ENCODE data around the gene METTL6. TPM values are rescaled to one million over a fixed set of nuclear protein-coding genes. Genes with fewer than 3 reads are reported as not detected.

METTL6 gene
- total and polyA plus RNA-seq, 2 donors (not counting 1 experiment from before 2014, with no cell fraction given), result 25.7 to 37.3 TPM

- no peak overlapping the region for H3K4me3 ChIP-seq (replicated peaks in 1 of 4; ENCODE audit: control extremely low read depth in 1 of 4, insufficient read depth in 1 of 4, low read depth in 3 of 4, low read length in 4 of 4)
- no peak for DNase-seq (ENCODE audit: low read depth in 2 of 2)
- H3K9ac ChIP-seq (ENCODE audit: insufficient read depth, low read length), result no peak overlapping the region
- H3K36me3 ChIP-seq (ENCODE audit: control insufficient read depth, insufficient read depth, low read length), result no peaks in the 10 kb centered on the region
- no peak overlapping the region for H3K4me2 ChIP-seq (ENCODE audit: extremely low read depth, insufficient read depth, low read length)
- no peaks in the 10 kb centered on the region for H4K20me1 ChIP-seq (ENCODE audit: control insufficient read depth, extremely low read depth, insufficient read depth, low read length)
- TF ChIP-seq CTCF (conservative IDR thresholded peaks at IDR 0.05 in 1 of 2, IDR thresholded peaks at IDR 0.05 in 1 of 2; ENCODE audit: low read depth in 1 of 2, low read length in 2 of 2), result no peak
- no peak for TF ChIP-seq EZH2 (IDR thresholded peaks at IDR 0.05; ENCODE audit: low read length, missing control alignments)
- peaks cover 2% of the 10 kb centered on the region for H3K4me1 ChIP-seq (ENCODE audit: control insufficient read depth, extremely low read depth, insufficient read depth, low read length)
- H3K79me2 ChIP-seq (ENCODE audit: control insufficient read depth, insufficient read depth, low read length), result no peaks in the 10 kb centered on the region
- no peak overlapping the region for H3K27ac ChIP-seq (ENCODE audit: insufficient read depth, low read length)
- H3K9me3 ChIP-seq (ENCODE audit: control insufficient read depth, insufficient read depth, low read depth, low read length), result no peaks in the 10 kb centered on the region
- no peak overlapping the region for H2AFZ ChIP-seq (ENCODE audit: low read length)
- no peaks in the 10 kb centered on the region for H3K27me3 ChIP-seq (ENCODE audit: control insufficient read depth, insufficient read depth, low read length)
Observed at GRCh38 chr3:15382405-15382923, 44.9 kb downstream of the METTL6 start.

GRCh38 chr3:15380980-15381890, 46.1 kb downstream of the METTL6 start:
- no peak overlapping the region for H2AFZ ChIP-seq (ENCODE audit: low read length)
- no peaks in the 10 kb centered on the region for H3K27me3 ChIP-seq (ENCODE audit: control insufficient read depth, insufficient read depth, low read length)
- H3K4me2 ChIP-seq (ENCODE audit: extremely low read depth, insufficient read depth, low read length), result no peak overlapping the region
- H3K79me2 ChIP-seq (ENCODE audit: control insufficient read depth, insufficient read depth, low read length), result no peaks in the 10 kb centered on the region
- no peak overlapping the region for H3K9ac ChIP-seq (ENCODE audit: insufficient read depth, low read length)
- no peaks in the 10 kb centered on the region for H3K9me3 ChIP-seq (ENCODE audit: control insufficient read depth, insufficient read depth, low read depth, low read length)
- TF ChIP-seq EZH2 (IDR thresholded peaks at IDR 0.05; ENCODE audit: low read length, missing control alignments), result no peak
- TF ChIP-seq CTCF (conservative IDR thresholded peaks at IDR 0.05 in 1 of 2, IDR thresholded peaks at IDR 0.05 in 1 of 2; ENCODE audit: low read depth in 1 of 2, low read length in 2 of 2), result no peak
- H3K4me1 ChIP-seq (ENCODE audit: control insufficient read depth, extremely low read depth, insufficient read depth, low read length), result peaks cover 2% of the 10 kb centered on the region
- peak in 1 of 2 donors; percentile 10 for DNase-seq (ENCODE audit: low read depth in 2 of 2)
- H4K20me1 ChIP-seq (ENCODE audit: control insufficient read depth, extremely low read depth, insufficient read depth, low read length), result no peaks in the 10 kb centered on the region
- no peaks in the 10 kb centered on the region for H3K36me3 ChIP-seq (ENCODE audit: control insufficient read depth, insufficient read depth, low read length)
- no peak overlapping the region for H3K27ac ChIP-seq (ENCODE audit: insufficient read depth, low read length)
- no peak overlapping the region for H3K4me3 ChIP-seq (replicated peaks in 1 of 4; ENCODE audit: control extremely low read depth in 1 of 4, insufficient read depth in 1 of 4, low read depth in 3 of 4, low read length in 4 of 4)

GRCh38 chr3:15377961-15378791, 49.2 kb downstream of the METTL6 start:
- TF ChIP-seq EZH2 (IDR thresholded peaks at IDR 0.05; ENCODE audit: low read length, missing control alignments), result no peak
- peak; percentile 74 to 82 for TF ChIP-seq CTCF (conservative IDR thresholded peaks at IDR 0.05 in 1 of 2, IDR thresholded peaks at IDR 0.05 in 1 of 2; ENCODE audit: low read depth in 1 of 2, low read length in 2 of 2)
- peak overlapping the region; percentile 79 for H3K27ac ChIP-seq (ENCODE audit: insufficient read depth, low read length)
- H3K9me3 ChIP-seq (ENCODE audit: control insufficient read depth, insufficient read depth, low read depth, low read length), result no peaks in the 10 kb centered on the region
- H2AFZ ChIP-seq (ENCODE audit: low read length), result peak overlapping the region; percentile 99
- H3K4me1 ChIP-seq (ENCODE audit: control insufficient read depth, extremely low read depth, insufficient read depth, low read length), result peaks cover 2% of the 10 kb centered on the region
- peak; percentile 91 to 95 for DNase-seq (ENCODE audit: low read depth in 2 of 2)
- H3K4me2 ChIP-seq (ENCODE audit: extremely low read depth, insufficient read depth, low read length), result peak overlapping the region; percentile 64
- no peaks in the 10 kb centered on the region for H3K36me3 ChIP-seq (ENCODE audit: control insufficient read depth, insufficient read depth, low read length)
- H3K79me2 ChIP-seq (ENCODE audit: control insufficient read depth, insufficient read depth, low read length), result no peaks in the 10 kb centered on the region
- H3K27me3 ChIP-seq (ENCODE audit: control insufficient read depth, insufficient read depth, low read length), result no peaks in the 10 kb centered on the region
- H3K9ac ChIP-seq (ENCODE audit: insufficient read depth, low read length), result peak overlapping the region; percentile 2
- no peak overlapping the region for H3K4me3 ChIP-seq (replicated peaks in 1 of 4; ENCODE audit: control extremely low read depth in 1 of 4, insufficient read depth in 1 of 4, low read depth in 3 of 4, low read length in 4 of 4)
- H4K20me1 ChIP-seq (ENCODE audit: control insufficient read depth, extremely low read depth, insufficient read depth, low read length), result no peaks in the 10 kb centered on the region
